ENCODE data around the gene ADORA1. TPM values are rescaled to one million over a fixed set of nuclear protein-coding genes. Genes with fewer than 3 reads are reported as not detected.

ADORA1 gene
- polyA plus RNA-seq, 1 of the 3 experiments (the other 2 are of a cell fraction) = 4.8 TPM

GRCh38 chr1:203213126-203213525 lies 85.6 kb downstream of the ADORA1 start:
- CTCF ChIA-PET = interaction anchor here (1.3 to 23.6 kb wide), 5 partner anchors 41 to 174 kb away, joined by 4 to 602 read pairs (median 82); partner anchors contain the start of gene ADORA1
- H3K4me3 ChIP-seq (ENCODE audit: low read depth in 2 of 2, low read length in 1 of 2) = no peak overlapping the region
- 76% methylated on average over 6 of the region's 6 CpGs for WGBS (ENCODE audit: low lambda C conversion rate)

GRCh38 chr1:203214871-203215270 lies 87.3 kb downstream of the ADORA1 start:
- no peaks in the 10 kb centered on the region for H3K9me3 ChIP-seq
- ChIA-PET POLR2A (interaction anchor here (2.2 kb wide), 1 partner anchor 97 kb away, joined by 12 read pairs; no protein-coding TSS in a partner anchor), CTCF (interaction anchor here (1.7 to 23.6 kb wide), 21 partner anchors 9 to 187 kb away, joined by 4 to 602 read pairs (median 19); partner anchors contain the start of genes ADORA1 and PPFIA4)
- no peak overlapping the region for H3K4me3 ChIP-seq (ENCODE audit: low read depth in 2 of 2, low read length in 1 of 2)
- no peaks in the 10 kb centered on the region for H3F3A ChIP-seq (replicated peaks; ENCODE audit: insufficient read depth)
- H3K79me2 ChIP-seq (ENCODE audit: insufficient read depth) = no peaks in the 10 kb centered on the region
- H3K27me3 ChIP-seq (ENCODE audit: insufficient read depth) = peaks cover 7% of the 10 kb centered on the region; the same call in 1 of the 2 replicates
- WGBS (ENCODE audit: low lambda C conversion rate) = 74% methylated on average over 7 of the region's 7 CpGs
- no peak overlapping the region for H2AFZ ChIP-seq (ENCODE audit: low read depth)
- no peaks in the 10 kb centered on the region for H4K20me1 ChIP-seq (ENCODE audit: insufficient read depth)
- H3K9me2 ChIP-seq = no peaks in the 10 kb centered on the region
- no peak overlapping the region for H3K27ac ChIP-seq (ENCODE audit: low read depth in 2 of 2, low read length in 1 of 2)
- no peak for DNase-seq
- H3K9ac ChIP-seq = no peak overlapping the region
- no peak for TF ChIP-seq ELF1 (IDR thresholded peaks at IDR 0.05)
- TF ChIP-seq TAF1 (IDR thresholded peaks at IDR 0.05; ENCODE audit: borderline replicate concordance, low read depth, low read length) = no peak
- H3K36me3 ChIP-seq (replicated peaks in 1 of 2; ENCODE audit: control insufficient read depth in 1 of 2, insufficient read depth in 2 of 2, low read length in 1 of 2) = no peaks in the 10 kb centered on the region
- no peak overlapping the region for H3K4me2 ChIP-seq
- peaks cover 0 to 2% of the 10 kb centered on the region in 2 experiments; a peak in 1 of 4 replicates for H3K4me1 ChIP-seq (ENCODE audit: control insufficient read depth in 1 of 2, insufficient read depth in 2 of 2, low read depth in 1 of 2, low read length in 1 of 2)

More at GRCh38 chr1:203213126-203213525, 85.6 kb downstream of the ADORA1 start:
- Histone ChIP-seq H3K4me1 (ENCODE audit: control insufficient read depth in 1 of 2, insufficient read depth in 2 of 2, low read depth in 1 of 2, low read length in 1 of 2) (peaks cover 0 to 2% of the 10 kb centered on the region in 2 experiments; a peak in 1 of 4 replicates), H3K4me2 (no peak overlapping the region), H3K79me2 (ENCODE audit: insufficient read depth) (no peaks in the 10 kb centered on the region), H3K27me3 (ENCODE audit: insufficient read depth) (no peaks in the 10 kb centered on the region), H4K20me1 (ENCODE audit: insufficient read depth) (no peaks in the 10 kb centered on the region), H3K9me3 (no peaks in the 10 kb centered on the region), H3K9me2 (no peaks in the 10 kb centered on the region), H3K27ac (ENCODE audit: low read depth in 2 of 2, low read length in 1 of 2) (no peak overlapping the region), H2AFZ (ENCODE audit: low read depth) (no peak overlapping the region), H3K36me3 (replicated peaks in 1 of 2; ENCODE audit: control insufficient read depth in 1 of 2, insufficient read depth in 2 of 2, low read length in 1 of 2) (no peaks in the 10 kb centered on the region), H3K9ac (no peak overlapping the region), H3F3A (replicated peaks; ENCODE audit: insufficient read depth) (no peaks in the 10 kb centered on the region)
- TF ChIP-seq NRF1 (IDR thresholded peaks at IDR 0.05; ENCODE audit: low read depth, low read length) (no peak), NFIC (IDR thresholded peaks at IDR 0.05; ENCODE audit: borderline replicate concordance) (no peak), PBX3 (IDR thresholded peaks at IDR 0.05) (no peak), ELF1 (IDR thresholded peaks at IDR 0.05) (no peak), RFX5 (IDR thresholded peaks at IDR 0.05; ENCODE audit: low read length) (no peak), RXRA (IDR thresholded peaks at IDR 0.05; ENCODE audit: borderline replicate concordance, low read depth) (no peak)
- no peak for DNase-seq
- POLR2A ChIA-PET = no interaction called here

DNA sequence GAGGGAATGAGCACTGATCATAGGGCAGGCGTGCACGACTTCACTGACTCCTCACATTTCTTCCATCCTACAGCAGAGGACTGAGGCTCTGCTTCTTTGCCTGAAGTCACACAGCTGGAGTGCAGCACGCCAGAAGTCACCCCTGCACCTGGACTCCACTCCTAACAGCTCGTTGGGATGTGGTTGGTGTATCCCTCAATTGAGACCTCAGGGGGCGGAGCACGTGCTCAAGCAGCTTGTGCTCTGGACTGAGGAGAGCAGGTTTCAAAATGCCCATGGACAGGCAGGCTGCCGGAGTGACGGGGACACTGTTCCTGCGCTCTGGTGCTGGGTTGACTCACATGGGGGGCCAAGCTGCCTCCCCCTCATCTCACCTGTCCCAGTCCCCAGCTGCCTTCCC lies 88.0 kb downstream of the ADORA1 start:
- H3K36me3 ChIP-seq (replicated peaks in 1 of 2; ENCODE audit: control insufficient read depth in 1 of 2, insufficient read depth in 2 of 2, low read length in 1 of 2) = no peaks in the 10 kb centered on the region
- TF ChIP-seq, protein P1, sequence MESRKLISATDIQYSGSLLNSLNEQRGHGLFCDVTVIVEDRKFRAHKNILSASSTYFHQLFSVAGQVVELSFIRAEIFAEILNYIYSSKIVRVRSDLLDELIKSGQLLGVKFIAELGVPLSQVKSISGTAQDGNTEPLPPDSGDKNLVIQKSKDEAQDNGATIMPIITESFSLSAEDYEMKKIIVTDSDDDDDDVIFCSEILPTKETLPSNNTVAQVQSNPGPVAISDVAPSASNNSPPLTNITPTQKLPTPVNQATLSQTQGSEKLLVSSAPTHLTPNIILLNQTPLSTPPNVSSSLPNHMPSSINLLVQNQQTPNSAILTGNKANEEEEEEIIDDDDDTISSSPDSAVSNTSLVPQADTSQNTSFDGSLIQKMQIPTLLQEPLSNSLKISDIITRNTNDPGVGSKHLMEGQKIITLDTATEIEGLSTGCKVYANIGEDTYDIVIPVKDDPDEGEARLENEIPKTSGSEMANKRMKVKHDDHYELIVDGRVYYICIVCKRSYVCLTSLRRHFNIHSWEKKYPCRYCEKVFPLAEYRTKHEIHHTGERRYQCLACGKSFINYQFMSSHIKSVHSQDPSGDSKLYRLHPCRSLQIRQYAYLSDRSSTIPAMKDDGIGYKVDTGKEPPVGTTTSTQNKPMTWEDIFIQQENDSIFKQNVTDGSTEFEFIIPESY (IDR thresholded peaks at IDR 0.05; ENCODE audit: borderline replicate concordance, low read depth) = no peak
- TF ChIP-seq FOSL2 (IDR thresholded peaks at IDR 0.05; ENCODE audit: borderline replicate concordance, low read depth) (no peak), NRF1 (IDR thresholded peaks at IDR 0.05; ENCODE audit: low read depth, low read length) (no peak), NFIC (IDR thresholded peaks at IDR 0.05; ENCODE audit: borderline replicate concordance) (no peak), RFX5 (IDR thresholded peaks at IDR 0.05; ENCODE audit: low read length) (no peak), TEAD4 (IDR thresholded peaks at IDR 0.05; ENCODE audit: borderline replicate concordance, insufficient read depth) (no peak), MXI1 (IDR thresholded peaks at IDR 0.05; ENCODE audit: low read depth, low read length) (no peak), RCOR1 (IDR thresholded peaks at IDR 0.05; ENCODE audit: low read length) (no peak), ELF1 (IDR thresholded peaks at IDR 0.05) (no peak), GATA2 (CRISPR knock-in tag; IDR thresholded peaks at IDR 0.05) (no peak), USF1 (IDR thresholded peaks at IDR 0.05; ENCODE audit: borderline replicate concordance, low read depth) (no peak)
- TF ChIP-seq, protein P2, sequence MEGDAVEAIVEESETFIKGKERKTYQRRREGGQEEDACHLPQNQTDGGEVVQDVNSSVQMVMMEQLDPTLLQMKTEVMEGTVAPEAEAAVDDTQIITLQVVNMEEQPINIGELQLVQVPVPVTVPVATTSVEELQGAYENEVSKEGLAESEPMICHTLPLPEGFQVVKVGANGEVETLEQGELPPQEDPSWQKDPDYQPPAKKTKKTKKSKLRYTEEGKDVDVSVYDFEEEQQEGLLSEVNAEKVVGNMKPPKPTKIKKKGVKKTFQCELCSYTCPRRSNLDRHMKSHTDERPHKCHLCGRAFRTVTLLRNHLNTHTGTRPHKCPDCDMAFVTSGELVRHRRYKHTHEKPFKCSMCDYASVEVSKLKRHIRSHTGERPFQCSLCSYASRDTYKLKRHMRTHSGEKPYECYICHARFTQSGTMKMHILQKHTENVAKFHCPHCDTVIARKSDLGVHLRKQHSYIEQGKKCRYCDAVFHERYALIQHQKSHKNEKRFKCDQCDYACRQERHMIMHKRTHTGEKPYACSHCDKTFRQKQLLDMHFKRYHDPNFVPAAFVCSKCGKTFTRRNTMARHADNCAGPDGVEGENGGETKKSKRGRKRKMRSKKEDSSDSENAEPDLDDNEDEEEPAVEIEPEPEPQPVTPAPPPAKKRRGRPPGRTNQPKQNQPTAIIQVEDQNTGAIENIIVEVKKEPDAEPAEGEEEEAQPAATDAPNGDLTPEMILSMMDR (IDR thresholded peaks at IDR 0.05) = no peak

More for the DNA sequence above, 88.0 kb downstream of the ADORA1 start:
- CTCF ChIA-PET = interaction anchor here (0.7 to 23.6 kb wide), 51 partner anchors 9 to 217 kb away, joined by 3 to 602 read pairs (median 9); partner anchors contain the start of genes ADORA1, MYBPH and PPFIA4
- no peak overlapping the region for H3K27ac ChIP-seq (ENCODE audit: low read depth in 2 of 2, low read length in 1 of 2)
- H2AFZ ChIP-seq (ENCODE audit: low read depth) = no peak overlapping the region
- no peaks in the 10 kb centered on the region for H3F3A ChIP-seq (replicated peaks; ENCODE audit: insufficient read depth)
- peaks cover 11% of the 10 kb centered on the region for H3K27me3 ChIP-seq (ENCODE audit: insufficient read depth)
- H4K20me1 ChIP-seq (ENCODE audit: insufficient read depth) = no peaks in the 10 kb centered on the region
- H3K4me3 ChIP-seq (ENCODE audit: low read depth in 2 of 2, low read length in 1 of 2) = no peak overlapping the region
- 61% methylated on average over 9 of the region's 9 CpGs for WGBS (ENCODE audit: low lambda C conversion rate)
- POLR2A ChIA-PET = interaction anchor here (1.0 to 2.2 kb wide), 2 partner anchors 98 to 179 kb away, joined by 3 to 12 read pairs; no protein-coding TSS in a partner anchor
- H3K4me1 ChIP-seq (ENCODE audit: control insufficient read depth in 1 of 2, insufficient read depth in 2 of 2, low read depth in 1 of 2, low read length in 1 of 2) = peaks cover 0 to 2% of the 10 kb centered on the region in 2 experiments; a peak in 1 of 4 replicates
- H3K9me2 ChIP-seq = no peaks in the 10 kb centered on the region
- DNase-seq = no peak
- H3K9me3 ChIP-seq = no peaks in the 10 kb centered on the region
- no peak overlapping the region for H3K9ac ChIP-seq
- H3K4me2 ChIP-seq = no peak overlapping the region
- H3K79me2 ChIP-seq (ENCODE audit: insufficient read depth) = no peaks in the 10 kb centered on the region

Measured in SK-N-SH (cell line).